Coronary artery (tissue), 2 donors: ENCODE results near the gene SLF1.

Source experiments
- DNase-seq: peaks from one replicate; pipeline ENCODE4 v3.0.0-alpha.2; 2017; ENCODE audit warnings: low spot score
- H3K27ac ChIP-seq, 2 donors: fragments of 200-600 bp; sonication (generic); one replicate each; pipeline ENCODE4 v1.5.1; 2016 to 2019
- H3K4me3 ChIP-seq: fragments of 200-600 bp; sonication (generic); 2 replicates; pipeline ENCODE4 v1.5.1; 2016; ENCODE audit warnings: mild to moderate bottlenecking, moderate library complexity
- TF ChIP-seq, protein P1 (sequence below): fragments of 200-600 bp; sonication (generic); IDR thresholded peaks from one replicate; pipeline ENCODE4 v1.5.1; 2019; ENCODE audit warnings: antibody characterized with exemption

The SLF1 gene

DNA sequence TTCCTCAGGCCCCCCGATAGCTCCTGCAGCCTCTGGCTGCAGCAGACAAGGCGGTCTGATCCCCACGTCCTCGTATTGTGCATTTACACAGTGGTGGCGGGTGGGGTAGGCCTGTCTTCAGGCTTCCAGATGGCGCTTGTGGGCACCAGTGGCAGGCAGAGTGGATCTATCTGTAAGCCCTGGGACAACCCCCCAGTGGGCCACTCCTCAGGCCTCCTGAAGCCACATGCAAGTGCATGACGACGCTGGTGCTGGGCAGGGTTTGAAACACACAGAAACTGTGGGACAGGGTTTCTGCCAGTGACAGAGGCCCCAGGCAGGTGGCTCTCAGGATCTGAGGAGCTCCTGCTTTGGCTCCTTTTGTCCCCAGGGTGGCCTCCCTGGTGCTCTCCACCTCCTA is 42.0 kb downstream of the SLF1 start:
- no peak overlapping the region for H3K4me3 ChIP-seq
- no peak for DNase-seq
- TF ChIP-seq, protein P1, sequence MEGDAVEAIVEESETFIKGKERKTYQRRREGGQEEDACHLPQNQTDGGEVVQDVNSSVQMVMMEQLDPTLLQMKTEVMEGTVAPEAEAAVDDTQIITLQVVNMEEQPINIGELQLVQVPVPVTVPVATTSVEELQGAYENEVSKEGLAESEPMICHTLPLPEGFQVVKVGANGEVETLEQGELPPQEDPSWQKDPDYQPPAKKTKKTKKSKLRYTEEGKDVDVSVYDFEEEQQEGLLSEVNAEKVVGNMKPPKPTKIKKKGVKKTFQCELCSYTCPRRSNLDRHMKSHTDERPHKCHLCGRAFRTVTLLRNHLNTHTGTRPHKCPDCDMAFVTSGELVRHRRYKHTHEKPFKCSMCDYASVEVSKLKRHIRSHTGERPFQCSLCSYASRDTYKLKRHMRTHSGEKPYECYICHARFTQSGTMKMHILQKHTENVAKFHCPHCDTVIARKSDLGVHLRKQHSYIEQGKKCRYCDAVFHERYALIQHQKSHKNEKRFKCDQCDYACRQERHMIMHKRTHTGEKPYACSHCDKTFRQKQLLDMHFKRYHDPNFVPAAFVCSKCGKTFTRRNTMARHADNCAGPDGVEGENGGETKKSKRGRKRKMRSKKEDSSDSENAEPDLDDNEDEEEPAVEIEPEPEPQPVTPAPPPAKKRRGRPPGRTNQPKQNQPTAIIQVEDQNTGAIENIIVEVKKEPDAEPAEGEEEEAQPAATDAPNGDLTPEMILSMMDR = no peak
- H3K27ac ChIP-seq = no peak overlapping the region

DNA sequence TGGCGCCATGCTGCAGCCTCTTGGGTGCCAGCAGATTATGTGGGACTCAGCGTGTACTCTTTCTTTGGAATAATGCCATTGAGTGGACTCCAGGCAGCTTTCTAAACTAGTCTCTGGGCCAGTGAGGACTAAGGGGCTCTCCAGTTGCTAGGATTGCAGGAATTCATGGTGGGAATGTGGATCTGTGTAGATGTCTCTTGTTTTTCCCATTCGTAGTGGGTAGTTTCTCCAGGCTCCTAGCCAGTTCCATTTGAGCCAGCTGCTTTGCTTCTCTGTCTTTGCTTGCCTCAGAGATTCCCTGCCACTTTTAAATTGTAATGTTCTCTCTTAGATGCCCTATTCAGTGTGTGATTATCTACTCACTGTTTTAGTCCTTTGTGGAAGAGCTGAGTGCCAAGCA is 42.6 kb downstream of the SLF1 start:
- Histone ChIP-seq H3K4me3 (no peak overlapping the region), H3K27ac (no peak overlapping the region)
- DNase-seq = no peak
- TF ChIP-seq, protein P1 = no peak

DNA sequence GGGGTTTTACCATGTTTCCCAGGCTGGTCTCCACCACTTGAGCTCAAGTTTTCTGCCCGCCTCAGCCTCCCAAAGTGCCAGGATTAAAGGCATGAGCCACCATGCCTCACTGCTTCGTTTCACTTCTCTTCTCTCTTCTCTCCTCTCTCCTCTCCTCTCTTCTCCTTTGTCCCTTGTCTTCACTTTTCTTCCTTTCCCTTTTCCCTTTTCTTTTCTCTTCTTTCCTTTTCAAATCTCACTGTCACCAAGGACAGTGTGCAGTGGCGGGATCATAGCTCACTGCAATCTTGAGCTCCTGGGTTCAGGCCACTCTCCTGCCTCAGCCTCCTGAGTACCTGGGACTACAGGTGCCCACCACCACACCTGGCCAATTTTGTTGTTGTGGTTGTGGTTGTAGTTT is 49.5 kb downstream of the SLF1 start:
- DNase-seq = no peak
- TF ChIP-seq, protein P1 = no peak
- Histone ChIP-seq H3K27ac (no peak overlapping the region), H3K4me3 (no peak overlapping the region)

DNA sequence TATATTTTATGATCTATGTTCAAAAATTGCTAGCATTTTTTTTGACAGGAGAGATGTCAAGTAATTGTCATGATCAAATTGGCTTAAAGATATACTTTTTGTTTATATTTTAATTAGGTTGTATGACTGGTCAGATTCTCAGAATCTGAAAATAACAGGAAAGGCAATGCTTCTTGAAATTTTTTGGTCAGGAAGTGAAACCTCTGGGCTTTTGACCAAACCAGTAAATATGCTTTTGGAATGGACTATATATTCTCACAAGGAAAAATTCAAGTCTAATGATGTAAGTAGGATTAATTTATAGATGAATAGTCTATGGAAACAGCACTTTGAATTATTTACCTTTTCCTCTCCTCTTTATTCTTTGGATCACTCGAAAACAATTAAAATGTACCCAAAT is 52.3 kb downstream of the SLF1 start:
- Histone ChIP-seq H3K27ac (no peak overlapping the region), H3K4me3 (no peak overlapping the region)
- DNase-seq = no peak
- TF ChIP-seq, protein P1 = no peak

DNA sequence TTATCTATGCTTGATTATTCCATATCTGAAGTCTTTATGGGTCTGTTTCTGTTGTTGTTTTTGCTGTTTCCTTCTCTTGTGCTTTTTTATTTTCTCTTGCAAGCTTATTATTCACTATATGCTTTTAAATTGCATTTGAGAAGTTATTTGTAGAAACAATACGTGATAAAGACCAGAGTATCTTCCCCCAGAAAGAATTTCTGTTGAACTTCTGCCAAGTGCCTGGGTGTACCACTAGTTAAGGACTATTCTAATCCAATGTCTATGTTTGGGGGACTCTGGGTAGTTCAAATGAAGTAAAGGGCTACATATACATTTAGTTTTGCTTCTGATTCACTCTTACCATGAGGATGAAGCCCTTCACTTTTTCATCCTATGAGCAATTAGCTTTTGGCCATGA is 54.3 kb downstream of the SLF1 start:
- TF ChIP-seq, protein P1 = no peak
- H3K4me3 ChIP-seq = no peak overlapping the region
- no peak overlapping the region for H3K27ac ChIP-seq
- DNase-seq = no peak

DNA sequence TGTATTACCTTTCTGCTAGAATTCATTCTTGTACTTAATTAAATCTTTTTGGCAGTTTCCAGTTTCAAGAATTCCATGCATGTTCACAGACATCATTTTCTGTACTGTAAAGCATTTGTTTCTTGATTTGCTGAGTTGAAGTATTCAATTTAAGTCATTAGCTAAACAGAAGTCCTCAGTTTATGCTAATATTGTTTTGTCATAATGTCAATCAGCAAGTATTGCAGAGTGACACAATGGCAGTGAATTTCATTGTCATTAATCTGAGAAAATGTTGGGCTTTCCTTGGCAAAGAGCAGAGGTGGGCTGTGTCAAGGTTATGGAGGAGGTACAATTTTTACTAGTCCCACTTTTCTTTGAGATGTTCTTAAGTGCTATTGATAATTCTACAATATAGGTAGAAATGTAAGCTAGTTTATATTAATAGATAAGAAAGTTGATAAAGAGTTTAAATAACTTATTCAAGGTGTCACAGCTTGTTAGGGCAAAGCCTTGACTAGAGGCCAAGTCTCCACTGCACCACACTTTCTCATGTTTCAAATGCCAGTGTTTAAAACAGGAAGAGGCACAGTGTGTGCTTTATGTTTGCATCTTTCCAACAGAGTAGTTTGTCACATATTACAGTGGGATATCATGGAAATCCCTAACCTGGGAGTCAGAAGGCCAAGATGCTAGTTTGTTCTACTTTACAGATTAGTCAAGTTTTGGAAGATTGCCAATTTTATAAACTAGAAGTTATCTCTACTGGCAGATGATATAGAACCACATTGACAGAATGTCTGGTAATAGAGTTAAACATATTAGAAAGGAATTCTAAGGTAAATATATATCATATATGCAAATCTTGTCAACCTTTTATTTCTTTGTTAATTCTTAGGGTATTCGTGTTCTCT is 56.3 kb downstream of the SLF1 start:
- TF ChIP-seq, protein P1 = no peak
- Histone ChIP-seq H3K27ac (no peak overlapping the region), H3K4me3 (no peak overlapping the region)
- no peak for DNase-seq

DNA sequence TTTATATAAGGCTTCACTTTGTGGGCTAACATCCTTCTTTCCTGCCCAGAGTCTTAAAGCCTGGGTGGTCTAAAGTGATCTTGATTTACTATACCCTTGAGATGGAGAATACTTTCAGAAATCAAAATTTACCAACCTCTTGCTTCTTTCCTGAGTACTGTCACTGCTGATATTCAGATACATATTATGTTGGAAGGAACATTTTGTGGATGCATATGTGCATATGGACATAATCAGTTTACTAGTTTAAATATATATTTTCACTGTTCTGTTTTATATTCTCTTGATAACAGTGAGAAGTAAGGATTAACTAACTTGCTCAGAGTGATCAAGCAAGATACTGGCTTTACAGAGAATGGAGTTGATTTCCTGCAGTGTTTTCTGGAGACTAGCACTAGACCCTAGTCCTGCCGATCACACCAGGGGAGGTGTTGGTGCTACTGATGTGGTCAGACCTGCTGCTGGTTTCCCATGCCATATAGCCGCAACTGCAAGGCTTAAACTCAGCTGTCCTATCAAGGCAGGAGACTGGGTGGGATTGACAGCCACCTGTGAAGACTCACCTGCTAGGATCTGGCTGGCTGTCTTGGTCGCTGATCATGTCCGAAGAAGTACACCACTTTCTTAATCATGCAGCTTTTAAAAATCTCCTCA is 57.6 kb downstream of the SLF1 start:
- no peak for DNase-seq
- Histone ChIP-seq H3K4me3 (no peak overlapping the region), H3K27ac (no peak overlapping the region)
- TF ChIP-seq, protein P1 = no peak
